Fibroblast of mammary gland (primary cell): ENCODE measurements around the gene LSM6.

Experiments
- DNase-seq: peaks from one replicate; pipeline ENCODE4 v3.0.0-alpha.2; 2010; ENCODE audit warnings: low read depth
- H3K4me3 ChIP-seq: 2 replicates; pipeline ENCODE4 v1.5.1; 2011; ENCODE audit warnings: low read depth, mild to moderate bottlenecking, low read length, moderate library complexity; ENCODE audit not compliant: control insufficient read depth
- CTCF ChIP-seq: conservative IDR thresholded peaks from 2 replicates; pipeline ENCODE4 v1.5.1; 2011; ENCODE audit warnings: low read depth, low read length, inconsistent platforms; ENCODE audit not compliant: control insufficient read depth, insufficient read depth

The LSM6 gene

GRCh38 chr4:146146918-146147317 lies 28.6 kb upstream of the LSM6 start:
- H3K4me3 ChIP-seq, result no peak overlapping the region
- no peak for TF ChIP-seq CTCF
- no peak for DNase-seq

DNA sequence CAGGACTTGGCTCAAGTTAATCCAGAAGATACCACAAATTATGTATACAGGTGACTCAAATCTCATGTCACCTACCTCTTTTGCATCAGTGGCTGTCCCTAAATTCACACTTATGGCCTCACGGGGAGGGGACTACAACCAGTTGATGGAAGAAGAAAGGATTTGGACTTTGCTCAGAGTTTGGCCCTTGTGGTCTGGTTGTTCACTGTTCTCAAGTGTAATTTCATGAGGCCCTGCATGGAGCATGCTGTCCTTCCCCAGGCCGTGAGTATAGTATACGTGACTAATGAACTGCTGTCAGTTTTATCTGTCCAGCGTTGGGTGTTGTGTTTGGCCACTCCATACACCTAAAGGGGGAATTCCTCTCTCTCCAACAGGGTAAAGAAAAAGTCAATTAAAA lies 27.5 kb upstream of the LSM6 start:
- no peak for TF ChIP-seq CTCF
- H3K4me3 ChIP-seq, result no peak overlapping the region
- DNase-seq, result no peak

GRCh38 chr4:146154057-146154456 lies 21.5 kb upstream of the LSM6 start:
- no peak for DNase-seq
- TF ChIP-seq CTCF, result no peak
- H3K4me3 ChIP-seq, result no peak overlapping the region

- no peak for TF ChIP-seq CTCF
- no peak for DNase-seq
- no peak overlapping the region for H3K4me3 ChIP-seq
Measured at GRCh38 chr4:146155152-146155724, 20.3 kb upstream of the LSM6 start.

- no peak for DNase-seq
- H3K4me3 ChIP-seq, result no peak overlapping the region
- no peak for TF ChIP-seq CTCF
Measured at GRCh38 chr4:146158036-146158745, 17.3 kb upstream of the LSM6 start.

GRCh38 chr4:146159384-146160058 lies 16.0 kb upstream of the LSM6 start:
- no peak for DNase-seq
- TF ChIP-seq CTCF, result no peak
- H3K4me3 ChIP-seq, result no peak overlapping the region

DNA sequence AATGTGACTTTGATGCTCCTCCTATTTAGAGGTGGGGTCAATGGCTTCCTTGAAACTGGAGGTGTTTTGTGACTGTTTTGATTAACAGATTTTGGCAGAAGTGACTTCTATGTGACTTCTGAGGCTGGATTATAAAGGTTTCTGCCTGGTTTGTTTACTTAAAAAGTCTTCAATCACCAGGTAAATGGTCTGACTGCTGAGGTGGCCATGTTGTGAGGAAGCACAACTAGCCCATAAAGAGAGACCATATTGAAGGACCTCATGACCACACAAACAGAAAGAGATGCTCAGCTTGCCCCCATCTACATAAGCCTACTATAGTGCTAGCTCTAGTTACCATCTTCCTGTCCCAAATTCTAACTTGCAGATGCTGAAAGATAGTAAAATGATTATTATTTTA lies 14.3 kb upstream of the LSM6 start:
- H3K4me3 ChIP-seq, result no peak overlapping the region
- no peak for DNase-seq
- no peak for TF ChIP-seq CTCF
